Measurements from ENCODE around the gene NKIRAS2.

The NKIRAS2 gene

DNA sequence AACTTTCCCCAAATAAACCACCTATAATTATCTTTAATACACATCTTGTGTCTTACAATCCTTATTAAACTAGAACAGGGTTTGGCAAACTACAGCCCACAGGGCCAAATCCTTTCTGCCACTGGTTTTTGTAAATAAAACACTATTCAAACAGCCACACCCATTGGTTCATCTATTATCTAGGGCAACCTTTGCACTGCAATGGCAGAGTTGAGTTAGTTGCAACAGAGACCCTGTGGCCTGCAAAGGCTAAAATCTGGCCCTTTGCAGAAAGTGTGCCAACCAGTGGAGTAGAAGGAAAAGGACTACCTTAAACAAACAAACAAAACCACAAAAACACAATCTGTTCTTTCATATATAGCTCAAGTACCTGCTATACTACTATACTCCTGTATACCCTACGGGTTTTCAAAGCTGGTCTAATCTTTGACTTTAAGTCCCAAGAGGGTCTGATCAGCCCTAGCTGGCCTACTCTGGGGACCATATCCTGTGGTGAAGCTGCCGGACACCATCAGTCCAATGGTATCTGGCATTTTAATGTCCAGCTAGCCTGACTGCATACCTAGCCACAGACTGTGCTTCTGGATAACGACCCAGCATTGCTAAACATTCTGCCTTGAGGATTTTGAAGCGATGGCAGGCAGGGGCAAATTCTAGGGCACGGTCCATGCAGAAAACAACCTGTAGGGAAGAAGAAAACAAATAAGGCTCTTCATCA lies 30.0 kb upstream of the NKIRAS2 start:
- H3K36me3 ChIP-seq: peaks cover 99% of the 10 kb centered on the region
- no peaks in the 10 kb centered on the region for H3K27me3 ChIP-seq (ENCODE audit: insufficient read depth, low read depth, severe bottlenecking)
- H3K4me3 ChIP-seq (ENCODE audit: low read depth, low read length): no peak overlapping the region
- H3K9me3 ChIP-seq (ENCODE audit: severe bottlenecking): no peaks in the 10 kb centered on the region
- TF ChIP-seq, protein P1, sequence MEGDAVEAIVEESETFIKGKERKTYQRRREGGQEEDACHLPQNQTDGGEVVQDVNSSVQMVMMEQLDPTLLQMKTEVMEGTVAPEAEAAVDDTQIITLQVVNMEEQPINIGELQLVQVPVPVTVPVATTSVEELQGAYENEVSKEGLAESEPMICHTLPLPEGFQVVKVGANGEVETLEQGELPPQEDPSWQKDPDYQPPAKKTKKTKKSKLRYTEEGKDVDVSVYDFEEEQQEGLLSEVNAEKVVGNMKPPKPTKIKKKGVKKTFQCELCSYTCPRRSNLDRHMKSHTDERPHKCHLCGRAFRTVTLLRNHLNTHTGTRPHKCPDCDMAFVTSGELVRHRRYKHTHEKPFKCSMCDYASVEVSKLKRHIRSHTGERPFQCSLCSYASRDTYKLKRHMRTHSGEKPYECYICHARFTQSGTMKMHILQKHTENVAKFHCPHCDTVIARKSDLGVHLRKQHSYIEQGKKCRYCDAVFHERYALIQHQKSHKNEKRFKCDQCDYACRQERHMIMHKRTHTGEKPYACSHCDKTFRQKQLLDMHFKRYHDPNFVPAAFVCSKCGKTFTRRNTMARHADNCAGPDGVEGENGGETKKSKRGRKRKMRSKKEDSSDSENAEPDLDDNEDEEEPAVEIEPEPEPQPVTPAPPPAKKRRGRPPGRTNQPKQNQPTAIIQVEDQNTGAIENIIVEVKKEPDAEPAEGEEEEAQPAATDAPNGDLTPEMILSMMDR (IDR thresholded peaks at IDR 0.05; ENCODE audit: low read depth, low read length): no peak
- H3K27ac ChIP-seq: no peak overlapping the region
- DNase-seq: no peak

DNA sequence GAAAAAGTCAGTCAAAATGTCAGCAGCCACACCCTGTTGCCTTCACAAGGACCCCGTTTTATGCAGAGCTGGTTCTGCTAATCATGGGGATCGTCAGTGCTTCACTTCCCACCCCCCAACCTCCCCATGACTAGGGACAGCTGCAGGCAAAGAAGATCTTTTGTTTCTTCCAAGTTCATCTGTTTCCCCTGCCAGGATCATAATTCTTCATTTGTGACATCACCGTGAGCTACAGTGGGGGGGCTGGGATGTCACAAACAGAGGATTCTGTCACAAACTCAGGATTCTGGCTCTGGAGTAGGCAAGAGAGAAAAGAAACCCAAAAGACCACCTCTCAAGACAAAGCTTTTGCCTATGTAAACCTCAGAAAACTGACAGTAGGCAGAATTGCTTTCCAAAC lies 27.3 kb upstream of the NKIRAS2 start:
- Histone ChIP-seq H3K27me3 (ENCODE audit: insufficient read depth, low read depth, severe bottlenecking) (no peaks in the 10 kb centered on the region), H3K4me3 (ENCODE audit: low read depth, low read length) (no peak overlapping the region), H3K27ac (no peak overlapping the region), H3K36me3 (peaks cover 100% of the 10 kb centered on the region), H3K9me3 (ENCODE audit: severe bottlenecking) (no peaks in the 10 kb centered on the region)
- TF ChIP-seq, protein P1 (IDR thresholded peaks at IDR 0.05; ENCODE audit: low read depth, low read length): no peak
- DNase-seq: no peak

DNA sequence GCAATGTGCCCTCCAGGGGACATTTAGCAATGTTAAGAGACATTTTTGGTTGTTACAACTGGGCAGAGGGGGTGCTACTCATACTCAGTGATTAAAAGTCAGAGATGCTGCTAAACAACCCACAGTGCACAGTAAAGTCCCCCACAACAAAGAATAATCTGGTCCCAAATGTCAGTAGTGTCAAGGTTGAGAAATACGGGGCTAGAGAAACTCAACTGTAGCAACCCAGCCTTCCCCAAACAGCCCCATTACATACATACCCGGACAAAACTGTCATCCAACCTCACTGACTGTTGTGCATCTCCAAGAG lies 23.1 kb upstream of the NKIRAS2 start:
- H3K27ac ChIP-seq: no peak overlapping the region
- no peaks in the 10 kb centered on the region for H3K9me3 ChIP-seq (ENCODE audit: severe bottlenecking)
- DNase-seq: no peak
- no peaks in the 10 kb centered on the region for H3K27me3 ChIP-seq (ENCODE audit: insufficient read depth, low read depth, severe bottlenecking)
- no peak overlapping the region for H3K4me3 ChIP-seq (ENCODE audit: low read depth, low read length)
- TF ChIP-seq, protein P1 (IDR thresholded peaks at IDR 0.05; ENCODE audit: low read depth, low read length): no peak
- peaks cover 99% of the 10 kb centered on the region for H3K36me3 ChIP-seq

DNA sequence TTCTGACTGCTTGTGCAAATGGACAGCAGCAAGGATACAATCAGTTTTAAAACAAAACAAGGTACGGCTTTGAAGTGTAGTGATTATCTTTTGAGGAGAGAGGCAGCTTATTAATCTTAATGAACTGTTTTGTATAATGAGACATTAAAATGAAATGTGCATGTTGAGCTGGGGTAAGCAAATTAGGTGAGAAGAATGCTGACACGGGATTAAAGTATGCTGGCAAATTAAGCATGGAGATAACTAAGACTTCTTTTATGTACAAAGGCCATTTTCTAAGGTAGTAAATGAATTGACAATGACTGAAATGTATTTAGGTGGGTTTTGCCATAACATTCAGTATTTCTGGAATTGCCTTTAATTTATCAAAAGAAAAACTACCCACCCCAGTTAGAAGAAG lies 21.4 kb upstream of the NKIRAS2 start:
- H3K27me3 ChIP-seq (ENCODE audit: insufficient read depth, low read depth, severe bottlenecking): no peaks in the 10 kb centered on the region
- TF ChIP-seq, protein P1 (IDR thresholded peaks at IDR 0.05; ENCODE audit: low read depth, low read length): no peak
- no peak overlapping the region for H3K27ac ChIP-seq
- H3K4me3 ChIP-seq (ENCODE audit: low read depth, low read length): no peak overlapping the region
- no peaks in the 10 kb centered on the region for H3K9me3 ChIP-seq (ENCODE audit: severe bottlenecking)
- no peak for DNase-seq
- peaks cover 99% of the 10 kb centered on the region for H3K36me3 ChIP-seq

DNA sequence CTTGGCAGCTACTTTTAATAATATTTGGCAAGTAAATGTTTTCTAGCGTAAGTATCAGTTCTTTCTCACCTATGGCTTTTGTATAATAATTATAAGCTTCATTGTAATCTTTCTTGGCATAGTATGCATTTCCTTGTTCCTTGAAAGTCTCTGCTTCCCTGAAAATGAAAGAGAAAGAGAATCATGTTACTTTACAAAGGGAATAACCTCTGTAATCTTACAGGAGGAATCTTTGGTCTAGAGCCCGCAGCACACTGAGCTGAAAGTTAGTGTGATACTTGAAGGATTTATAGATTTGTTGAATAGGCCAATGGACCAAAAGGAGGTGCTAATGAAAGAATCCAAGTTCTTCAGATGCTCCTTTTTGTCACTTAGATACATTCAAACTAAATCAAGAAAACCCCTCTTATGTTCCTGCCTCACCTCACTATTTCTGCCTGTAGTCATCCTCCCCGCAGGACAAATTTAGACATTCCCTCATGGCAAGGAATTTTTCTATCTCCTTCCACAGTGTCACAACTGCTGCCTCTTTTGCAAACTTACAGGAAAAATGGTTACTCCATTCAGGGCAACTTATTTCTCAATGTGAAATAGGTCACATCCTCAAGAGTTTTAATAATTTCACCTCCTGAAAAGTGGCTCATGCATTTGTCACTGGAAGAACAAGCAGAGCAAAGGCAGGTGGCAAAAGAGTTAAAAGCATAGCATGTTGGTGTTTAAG lies 19.3 kb upstream of the NKIRAS2 start:
- H3K36me3 ChIP-seq: peaks cover 92% of the 10 kb centered on the region
- TF ChIP-seq, protein P1 (IDR thresholded peaks at IDR 0.05; ENCODE audit: low read depth, low read length): no peak
- H3K4me3 ChIP-seq (ENCODE audit: low read depth, low read length): no peak overlapping the region
- H3K9me3 ChIP-seq (ENCODE audit: severe bottlenecking): no peaks in the 10 kb centered on the region
- no peak overlapping the region for H3K27ac ChIP-seq
- no peak for DNase-seq
- H3K27me3 ChIP-seq (ENCODE audit: insufficient read depth, low read depth, severe bottlenecking): no peaks in the 10 kb centered on the region
